Keratinocyte (primary cell): ENCODE results near the gene PDS5A. TPM values are rescaled to one million over a fixed set of nuclear protein-coding genes. Genes with fewer than 3 reads are reported as not detected.

ENCODE experiments used
- DNase-seq: peaks from one replicate; pipeline ENCODE4 v3.0.0-alpha.2; 2011; ENCODE audit warnings: low read depth, missing footprints, low spot score
- FAIRE-seq: peaks from 2 replicates; lab custom pipeline; 2011; peaks lifted over from hg19 to GRCh38; lab: Jason Lieb, UNC
- H2AFZ ChIP-seq: 2 replicates; pipeline ENCODE4 v1.6.0; 2012; ENCODE audit warnings: low read length, control low read depth, inconsistent platforms; ENCODE audit not compliant: control insufficient read depth
- H3K27ac ChIP-seq: 2 replicates; pipeline ENCODE4 v1.5.1; 2011; ENCODE audit warnings: low read length; ENCODE audit not compliant: control insufficient read depth, insufficient read depth
- H3K27me3 ChIP-seq: 3 replicates; pipeline ENCODE4 v1.6.0; 2011; ENCODE audit warnings: low read length; ENCODE audit not compliant: control insufficient read depth, insufficient read depth; ENCODE audit errors: extremely low read depth
- H3K36me3 ChIP-seq, 2 experiments: 2 replicates in 1 of 2; 3 replicates in 1 of 2; pipeline ENCODE4 v1.5.1; 2011; ENCODE audit warnings: low read length in 2 of 2, mild to moderate bottlenecking in 1 of 2; ENCODE audit not compliant: control insufficient read depth in 2 of 2, insufficient read depth in 2 of 2; ENCODE audit errors: extremely low read depth in 1 of 2
- H3K4me1 ChIP-seq: 3 replicates; pipeline ENCODE4 v1.5.1; 2011; ENCODE audit warnings: low read length; ENCODE audit not compliant: control insufficient read depth, insufficient read depth; ENCODE audit errors: extremely low read depth
- H3K4me2 ChIP-seq: 3 replicates; pipeline ENCODE4 v1.6.0; 2011; ENCODE audit warnings: low read depth, low read length; ENCODE audit not compliant: control insufficient read depth, insufficient read depth; ENCODE audit errors: extremely low read depth
- H3K4me3 ChIP-seq, 3 experiments: fragments of 200-600 bp in 1 of 3; sonication (generic) in 1 of 3; 2 replicates in 2 of 3; 3 replicates in 1 of 3; pipeline ENCODE4 v1.5.1; 2011 to 2016; ENCODE audit warnings: low read length in 3 of 3, mild to moderate bottlenecking in 3 of 3, control low read depth in 2 of 3, inconsistent platforms in 1 of 3, low read depth in 1 of 3, mixed read lengths in 1 of 3, mixed run types in 1 of 3, moderate library complexity in 1 of 3; ENCODE audit not compliant: control insufficient read depth in 2 of 3, insufficient read depth in 2 of 3; ENCODE audit errors: extremely low read depth in 1 of 3
- H3K79me2 ChIP-seq: 2 replicates; pipeline ENCODE4 v1.6.0; 2012; ENCODE audit warnings: low read length; ENCODE audit not compliant: control insufficient read depth, insufficient read depth
- H3K9ac ChIP-seq: 3 replicates; pipeline ENCODE4 v1.6.0; 2011; ENCODE audit warnings: low read length; ENCODE audit not compliant: control insufficient read depth, insufficient read depth; ENCODE audit errors: extremely low read depth
- H3K9me1 ChIP-seq: 3 replicates; pipeline ENCODE4 v1.6.0; 2011; ENCODE audit warnings: low read length; ENCODE audit not compliant: control insufficient read depth, insufficient read depth; ENCODE audit errors: extremely low read depth
- H3K9me3 ChIP-seq: 2 replicates; pipeline ENCODE4 v1.5.1; 2012; ENCODE audit warnings: low read depth, low read length; ENCODE audit not compliant: control insufficient read depth
- H4K20me1 ChIP-seq: 3 replicates; pipeline ENCODE4 v1.6.0; 2011; ENCODE audit warnings: low read length; ENCODE audit not compliant: control insufficient read depth, insufficient read depth; ENCODE audit errors: extremely low read depth
- EZH2 ChIP-seq: IDR thresholded peaks from one replicate; pipeline ENCODE4 v1.6.1; 2012; ENCODE audit warnings: inconsistent platforms, mild to moderate bottlenecking, low read length, moderate library complexity
- dilution Hi-C: fragments of 300-500 bp; cut with MboI; formaldehyde crosslinking; loops from one replicate; pipeline ENCODE4 v1.7.0; 2020; ENCODE audit warnings: low sequenced_read_pairs; ENCODE audit not compliant: extremely low pct_ligation_motif_present
- polyA plus RNA-seq, 5 experiments: library from polyadenylated mRNA; depleted of rRNA in 3 of 5; stranded (reverse) in 3 of 5; stranded (forward) in 1 of 5; unstranded in 1 of 5; fragments of >200 nt; gene quantifications; 1 replicate in 1 of 5; 2 replicates in 3 of 5; 3 replicates in 1 of 5; pipeline versions ENCODE4 v1.2.1 to v1.2.3, GENCODE V29; 2011 to 2012; ENCODE audit warnings: missing spikeins in 2 of 5, low read depth in 1 of 5, low replicate concordance in 1 of 5
- TF ChIP-seq, protein P1 (sequence below), 3 experiments: IDR thresholded peaks in 1 of 3; conservative IDR thresholded peaks in 1 of 3; optimal IDR thresholded peaks in 1 of 3; 2 replicates in 2 of 3; 3 replicates in 1 of 3; pipeline versions ENCODE3 to v1.5.1; 2011; ENCODE audit warnings: low read length in 3 of 3, mild to moderate bottlenecking in 3 of 3, moderate library complexity in 2 of 3, control low read depth in 1 of 3, inconsistent platforms in 1 of 3; ENCODE audit not compliant: insufficient read depth in 2 of 3; ENCODE audit errors: extremely low read depth in 1 of 3

The PDS5A gene
- polyA plus RNA-seq, 1 donor (not counting 4 experiments of a cell fraction or from before 2014, with no cell fraction given): 56.0 TPM

DNA sequence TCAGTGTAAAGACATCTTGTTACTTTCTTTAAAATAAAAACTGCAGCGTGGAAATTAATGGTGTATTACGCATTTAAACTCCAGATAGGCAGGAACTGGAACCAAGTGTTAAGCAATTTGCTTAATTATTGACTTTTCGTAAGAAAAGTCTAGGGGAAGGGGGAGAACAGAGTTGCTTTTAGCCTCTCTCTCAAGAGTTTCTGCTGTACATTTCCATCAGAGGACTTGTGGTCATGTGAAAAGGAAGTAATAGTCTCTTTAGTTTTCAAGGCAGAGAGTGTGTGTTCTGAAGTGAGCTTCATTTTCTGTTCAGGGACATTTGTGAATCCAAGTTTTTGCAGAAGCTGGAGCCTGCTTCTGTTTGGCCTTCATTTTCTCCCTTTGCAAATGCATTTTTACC is 152.6 kb downstream of the PDS5A start:
- Histone ChIP-seq H3K9ac (no peak overlapping the region), H3K9me3 (no peaks in the 10 kb centered on the region), H3K9me1 (no peaks in the 10 kb centered on the region), H3K27ac (no peak overlapping the region), H4K20me1 (peaks cover 2% of the 10 kb centered on the region), H2AFZ (no peak overlapping the region), H3K36me3 (peaks cover 16 to 20% of the 10 kb centered on the region in 2 experiments), H3K4me2 (no peak overlapping the region), H3K4me1 (no peaks in the 10 kb centered on the region), H3K79me2 (no peaks in the 10 kb centered on the region), H3K27me3 (no peaks in the 10 kb centered on the region), H3K4me3 (no peak overlapping the region)
- no peak for TF ChIP-seq EZH2
- TF ChIP-seq, protein P1, sequence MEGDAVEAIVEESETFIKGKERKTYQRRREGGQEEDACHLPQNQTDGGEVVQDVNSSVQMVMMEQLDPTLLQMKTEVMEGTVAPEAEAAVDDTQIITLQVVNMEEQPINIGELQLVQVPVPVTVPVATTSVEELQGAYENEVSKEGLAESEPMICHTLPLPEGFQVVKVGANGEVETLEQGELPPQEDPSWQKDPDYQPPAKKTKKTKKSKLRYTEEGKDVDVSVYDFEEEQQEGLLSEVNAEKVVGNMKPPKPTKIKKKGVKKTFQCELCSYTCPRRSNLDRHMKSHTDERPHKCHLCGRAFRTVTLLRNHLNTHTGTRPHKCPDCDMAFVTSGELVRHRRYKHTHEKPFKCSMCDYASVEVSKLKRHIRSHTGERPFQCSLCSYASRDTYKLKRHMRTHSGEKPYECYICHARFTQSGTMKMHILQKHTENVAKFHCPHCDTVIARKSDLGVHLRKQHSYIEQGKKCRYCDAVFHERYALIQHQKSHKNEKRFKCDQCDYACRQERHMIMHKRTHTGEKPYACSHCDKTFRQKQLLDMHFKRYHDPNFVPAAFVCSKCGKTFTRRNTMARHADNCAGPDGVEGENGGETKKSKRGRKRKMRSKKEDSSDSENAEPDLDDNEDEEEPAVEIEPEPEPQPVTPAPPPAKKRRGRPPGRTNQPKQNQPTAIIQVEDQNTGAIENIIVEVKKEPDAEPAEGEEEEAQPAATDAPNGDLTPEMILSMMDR (optimal IDR thresholded peaks at IDR 0.05 in 1 of 3, IDR thresholded peaks at IDR 0.05 in 1 of 3, conservative IDR thresholded peaks at IDR 0.05 in 1 of 3; ENCODE audit: extremely low read depth in 1 of 3, insufficient read depth in 2 of 3, low read length in 3 of 3): no peak
- no peak for DNase-seq
- FAIRE-seq: no peak
- dilution Hi-C loops: no loop called here

DNA sequence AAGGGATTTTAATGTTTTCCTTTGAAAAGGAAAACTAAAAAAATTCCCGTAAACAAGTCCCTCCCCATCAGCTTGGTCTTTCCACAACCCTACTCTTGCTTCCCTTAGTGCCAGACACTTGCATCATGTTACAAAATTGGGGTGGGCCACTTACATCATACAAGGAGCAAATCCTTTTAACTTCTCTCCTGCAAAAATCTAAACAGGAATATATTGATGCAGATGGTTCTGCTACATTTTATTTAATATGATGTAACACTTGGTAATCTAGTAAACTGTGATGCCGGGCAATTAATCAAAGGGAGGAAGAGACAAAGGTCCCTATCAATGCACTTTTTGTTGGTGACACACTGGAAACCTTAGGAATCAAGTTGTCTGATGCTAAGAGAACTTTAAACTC is 154.5 kb downstream of the PDS5A start:
- Histone ChIP-seq H3K27ac (no peak overlapping the region), H3K27me3 (no peaks in the 10 kb centered on the region), H2AFZ (no peak overlapping the region), H3K9me3 (no peaks in the 10 kb centered on the region), H3K4me2 (no peak overlapping the region), H3K79me2 (no peaks in the 10 kb centered on the region), H3K36me3 (peaks cover 5 to 12% of the 10 kb centered on the region in 2 experiments), H3K4me3 (no peak overlapping the region), H4K20me1 (peaks cover 2% of the 10 kb centered on the region), H3K9ac (no peak overlapping the region), H3K9me1 (no peaks in the 10 kb centered on the region), H3K4me1 (no peaks in the 10 kb centered on the region)
- TF ChIP-seq, protein P1 (optimal IDR thresholded peaks at IDR 0.05 in 1 of 3, IDR thresholded peaks at IDR 0.05 in 1 of 3, conservative IDR thresholded peaks at IDR 0.05 in 1 of 3; ENCODE audit: extremely low read depth in 1 of 3, insufficient read depth in 2 of 3, low read length in 3 of 3): no peak
- TF ChIP-seq EZH2: no peak
- dilution Hi-C loops: no loop called here
- no peak for FAIRE-seq
- DNase-seq: no peak
